ENCODE results near the gene BMP8A.
A peak's percentile ranks its signal among the peaks of the same experiment; 100 is the strongest.
"Not testable (repeated sequence)": the region's sequence is repeated elsewhere in the genome, so short reads cannot be mapped to it uniquely, and the experiment has no call there.

Gene BMP8A

DNA sequence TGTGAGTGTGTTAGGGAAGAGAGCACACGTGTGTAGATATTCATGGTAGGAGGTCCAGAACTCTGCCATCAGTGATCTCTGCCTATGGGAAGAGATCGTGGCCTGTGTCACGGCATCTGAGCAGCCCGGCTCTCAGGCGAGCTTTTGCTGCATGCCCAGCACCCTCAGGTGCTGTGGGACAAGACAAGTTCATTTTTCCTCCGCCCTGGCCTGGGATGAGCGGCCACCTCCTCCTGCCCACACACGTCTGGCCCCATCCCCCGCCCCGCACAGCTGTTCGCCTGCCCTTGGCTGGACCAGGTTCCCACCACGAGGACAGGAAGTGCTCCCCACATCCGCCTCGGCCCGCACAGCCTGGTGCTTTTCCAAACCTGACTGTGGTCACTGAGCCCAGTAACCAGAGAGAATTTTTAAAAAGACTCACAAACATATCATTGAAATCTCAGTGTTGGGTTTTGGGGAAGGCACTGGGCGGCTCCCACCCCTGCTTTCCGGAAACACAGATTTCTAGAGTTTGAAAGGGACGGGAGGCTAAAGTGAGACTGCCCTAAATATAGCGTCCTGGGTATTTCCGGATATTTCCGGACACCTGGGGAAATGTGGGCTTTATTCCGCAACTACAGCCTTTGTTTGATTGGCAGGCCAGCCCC is 18.0 kb downstream of the BMP8A start:
- Histone ChIP-seq H3K27me3 (ENCODE audit: control insufficient read depth, insufficient read depth, low read length) (no peaks in the 10 kb centered on the region), H3K4me3 (ENCODE audit: low read length) (no peak overlapping the region)

DNA sequence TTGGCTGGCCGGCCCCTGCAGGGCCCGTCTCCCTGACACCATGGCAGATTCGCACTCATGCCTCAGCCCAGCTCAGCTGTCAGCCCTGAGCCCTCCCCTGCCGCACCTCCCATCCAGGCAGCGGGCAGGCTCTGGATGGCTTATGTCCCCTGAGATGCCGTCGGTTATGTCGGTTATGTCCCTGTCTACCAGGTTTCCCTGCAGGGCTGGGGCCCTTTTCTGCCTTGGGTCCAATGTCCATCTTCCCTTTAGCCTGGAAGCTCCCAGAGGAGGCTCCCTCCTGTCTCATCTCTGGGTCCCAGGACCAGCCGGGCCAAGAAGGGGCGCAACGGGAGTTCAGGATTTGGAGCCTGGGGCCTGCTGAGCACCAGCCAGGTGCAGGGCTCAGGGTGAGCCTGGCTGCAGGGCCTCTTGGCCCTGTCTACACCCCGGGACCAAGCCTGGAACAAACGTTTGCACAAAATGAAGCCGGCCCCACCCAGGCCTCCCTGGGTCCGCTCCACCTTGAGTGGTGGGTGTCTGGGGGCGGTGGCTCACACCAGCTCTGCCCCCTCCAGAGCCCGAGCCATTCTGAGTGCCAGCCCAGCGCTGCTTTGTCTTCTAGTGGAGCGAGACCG is 19.2 kb downstream of the BMP8A start:
- H3K27me3 ChIP-seq (ENCODE audit: control insufficient read depth, insufficient read depth, low read length); H3K36me3 ChIP-seq (ENCODE audit: insufficient read depth, low read length); H3K9me3 ChIP-seq (replicated peaks; ENCODE audit: low read length); H3K4me2 ChIP-seq (ENCODE audit: low read length); H3K4me3 ChIP-seq (ENCODE audit: low read length); H3K9ac ChIP-seq (ENCODE audit: low read depth, low read length): not testable (repeated sequence)
- peaks cover 17% of the 10 kb centered on the region for H3K4me1 ChIP-seq (ENCODE audit: control insufficient read depth, insufficient read depth, low read length)

More for the DNA sequence above, 18.0 kb downstream of the BMP8A start:
- peak overlapping the region; percentile 52 for H3K9ac ChIP-seq (ENCODE audit: low read depth, low read length)
- H3K4me1 ChIP-seq (ENCODE audit: control insufficient read depth, insufficient read depth, low read length), result peaks cover 17% of the 10 kb centered on the region
- H3K4me2 ChIP-seq (ENCODE audit: low read length), result peak overlapping the region; percentile 60
- H3K36me3 ChIP-seq (ENCODE audit: insufficient read depth, low read length), result no peaks in the 10 kb centered on the region
- no peaks in the 10 kb centered on the region for H3K9me3 ChIP-seq (replicated peaks; ENCODE audit: low read length)

DNA sequence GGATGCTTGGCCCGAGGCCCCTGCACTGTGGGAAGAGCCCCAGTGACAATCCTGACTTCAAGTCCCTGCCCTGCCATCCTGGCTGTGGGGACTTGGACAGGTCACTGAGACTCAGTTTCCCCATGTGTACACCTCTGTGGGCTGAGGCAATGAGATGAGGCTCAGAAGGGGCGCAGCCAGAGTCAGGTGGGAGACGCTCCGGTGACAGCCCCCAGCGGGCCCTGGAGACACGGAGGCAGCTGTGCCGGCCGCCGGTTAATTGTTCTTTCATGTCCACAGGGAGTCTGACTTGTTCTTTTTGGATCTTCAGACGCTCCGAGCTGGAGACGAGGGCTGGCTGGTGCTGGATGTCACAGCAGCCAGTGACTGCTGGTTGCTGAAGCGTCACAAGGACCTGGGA is 20.0 kb downstream of the BMP8A start:
- not testable (repeated sequence) for H3K9ac ChIP-seq (ENCODE audit: low read depth, low read length); H3K4me3 ChIP-seq (ENCODE audit: low read length); H3K9me3 ChIP-seq (replicated peaks; ENCODE audit: low read length); H3K36me3 ChIP-seq (ENCODE audit: insufficient read depth, low read length); H3K27me3 ChIP-seq (ENCODE audit: control insufficient read depth, insufficient read depth, low read length); H3K4me2 ChIP-seq (ENCODE audit: low read length)
- H3K4me1 ChIP-seq (ENCODE audit: control insufficient read depth, insufficient read depth, low read length), result peaks cover 17% of the 10 kb centered on the region

DNA sequence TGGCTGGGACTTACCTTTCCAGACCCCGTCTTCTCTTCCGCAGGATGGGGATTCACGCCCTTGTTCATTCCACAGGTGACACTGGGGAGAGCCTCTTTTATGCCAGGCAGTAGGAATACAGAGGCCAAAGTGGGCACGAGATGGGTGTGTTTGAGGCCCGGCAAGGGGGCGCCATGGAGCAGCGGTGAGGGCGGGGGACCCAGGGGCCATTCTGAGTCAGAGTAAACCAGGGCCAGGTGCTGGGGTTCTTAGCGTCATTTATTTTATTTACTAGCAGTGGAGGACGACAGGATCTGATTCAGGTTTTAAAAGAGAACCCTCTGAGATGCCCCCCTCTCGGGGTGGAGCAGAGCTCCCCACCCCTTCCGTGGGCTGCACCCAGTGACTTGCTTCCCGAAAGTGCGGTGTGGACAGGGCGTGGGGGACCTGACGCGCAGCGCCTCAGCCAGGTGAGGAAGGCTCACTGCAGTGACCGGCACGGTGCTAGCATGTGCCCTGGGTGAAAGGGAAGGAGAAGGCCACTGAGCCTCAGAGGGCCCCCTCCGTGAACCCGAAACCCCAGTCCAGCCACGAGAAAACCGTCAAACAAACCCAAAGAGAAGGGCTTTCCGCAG is 20.9 kb downstream of the BMP8A start:
- peaks cover 17% of the 10 kb centered on the region for H3K4me1 ChIP-seq (ENCODE audit: control insufficient read depth, insufficient read depth, low read length)
- not testable (repeated sequence) for H3K9ac ChIP-seq (ENCODE audit: low read depth, low read length); H3K9me3 ChIP-seq (replicated peaks; ENCODE audit: low read length); H3K36me3 ChIP-seq (ENCODE audit: insufficient read depth, low read length); H3K27me3 ChIP-seq (ENCODE audit: control insufficient read depth, insufficient read depth, low read length); H3K4me3 ChIP-seq (ENCODE audit: low read length); H3K4me2 ChIP-seq (ENCODE audit: low read length)

DNA sequence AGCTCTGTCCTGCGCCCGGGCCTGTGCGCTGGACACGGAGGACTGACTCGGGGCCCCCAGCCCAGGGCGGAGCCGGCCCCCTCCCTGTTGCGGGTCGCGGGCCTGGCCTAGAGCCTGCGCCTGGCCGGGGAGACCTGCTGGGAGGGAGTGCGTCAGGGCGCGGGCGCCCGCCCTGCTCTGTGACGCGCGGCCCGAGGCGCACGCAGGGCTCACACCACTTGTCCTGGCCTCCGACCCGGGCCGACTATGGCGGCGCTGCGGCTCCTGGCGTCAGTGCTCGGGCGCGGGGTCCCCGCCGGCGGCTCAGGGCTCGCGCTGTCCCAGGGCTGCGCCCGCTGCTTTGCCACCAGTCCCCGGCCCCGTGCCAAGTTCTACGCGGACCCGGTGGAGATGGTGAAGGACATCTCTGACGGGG is 23.3 kb downstream of the BMP8A start:
- H3K4me1 ChIP-seq (ENCODE audit: control insufficient read depth, insufficient read depth, low read length); H3K9me3 ChIP-seq (replicated peaks; ENCODE audit: low read length); H3K27me3 ChIP-seq (ENCODE audit: control insufficient read depth, insufficient read depth, low read length); H3K36me3 ChIP-seq (ENCODE audit: insufficient read depth, low read length); H3K9ac ChIP-seq (ENCODE audit: low read depth, low read length): not testable (repeated sequence)
- H3K4me3 ChIP-seq (ENCODE audit: low read length), result peak overlapping the region; percentile 47
- peak overlapping the region; percentile 68 for H3K4me2 ChIP-seq (ENCODE audit: low read length)

DNA sequence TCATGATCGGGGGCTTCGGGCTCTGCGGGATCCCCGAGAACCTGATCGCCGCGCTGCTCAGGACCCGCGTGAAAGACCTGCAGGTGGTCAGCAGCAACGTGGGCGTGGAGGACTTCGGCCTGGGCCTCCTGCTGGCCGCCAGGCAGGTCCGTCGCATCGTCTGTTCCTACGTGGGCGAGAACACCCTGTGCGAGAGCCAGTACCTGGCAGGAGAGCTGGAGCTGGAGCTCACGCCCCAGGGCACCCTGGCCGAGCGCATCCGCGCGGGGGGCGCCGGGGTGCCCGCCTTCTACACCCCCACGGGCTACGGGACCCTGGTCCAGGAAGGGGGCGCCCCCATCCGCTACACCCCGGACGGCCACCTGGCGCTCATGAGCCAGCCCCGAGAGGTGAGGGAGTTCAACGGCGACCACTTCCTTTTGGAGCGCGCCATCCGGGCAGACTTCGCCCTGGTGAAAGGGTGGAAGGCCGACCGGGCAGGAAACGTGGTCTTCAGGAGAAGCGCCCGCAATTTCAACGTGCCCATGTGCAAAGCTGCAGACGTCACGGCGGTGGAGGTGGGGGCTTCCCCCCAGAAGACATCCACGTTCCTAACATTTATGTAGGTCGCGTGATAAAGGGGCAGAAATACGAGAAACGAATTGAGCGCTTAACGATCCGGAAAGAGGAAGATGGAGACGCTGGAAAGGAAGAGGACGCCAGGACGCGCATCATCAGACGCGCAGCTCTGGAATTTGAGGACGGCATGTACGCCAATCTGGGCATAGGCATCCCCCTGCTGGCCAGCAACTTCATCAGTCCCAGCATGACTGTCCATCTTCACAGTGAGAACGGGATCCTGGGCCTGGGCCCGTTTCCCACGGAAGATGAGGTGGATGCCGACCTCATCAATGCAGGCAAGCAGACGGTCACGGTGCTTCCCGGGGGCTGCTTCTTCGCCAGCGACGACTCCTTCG is 24.0 kb downstream of the BMP8A start:
- H3K27me3 ChIP-seq (ENCODE audit: control insufficient read depth, insufficient read depth, low read length); H3K4me1 ChIP-seq (ENCODE audit: control insufficient read depth, insufficient read depth, low read length); H3K36me3 ChIP-seq (ENCODE audit: insufficient read depth, low read length); H3K9ac ChIP-seq (ENCODE audit: low read depth, low read length); H3K9me3 ChIP-seq (replicated peaks; ENCODE audit: low read length): not testable (repeated sequence)
- peak overlapping the region; percentile 26 for H3K4me3 ChIP-seq (ENCODE audit: low read length)
- H3K4me2 ChIP-seq (ENCODE audit: low read length), result peak overlapping the region; percentile 68

DNA sequence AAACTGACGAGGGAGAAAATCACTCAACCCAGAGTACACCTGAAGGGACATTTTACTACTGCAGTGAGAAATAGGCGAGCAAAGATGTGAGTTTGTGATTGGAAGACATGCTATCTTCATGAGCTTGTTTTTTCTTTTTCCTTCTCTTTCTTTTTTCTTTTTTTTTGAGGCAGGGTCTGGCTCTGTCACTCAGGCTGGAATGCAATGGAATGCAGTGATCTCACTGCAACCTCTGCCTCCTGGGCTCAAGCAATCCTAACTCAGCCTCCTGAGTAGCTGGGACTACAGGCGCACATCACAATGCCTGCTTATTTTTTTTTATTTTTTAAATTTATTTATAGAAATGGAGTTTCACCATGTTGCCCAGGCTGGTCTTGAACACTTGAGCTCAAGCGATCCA is 25.4 kb downstream of the BMP8A start:
- not testable (repeated sequence) for H3K27me3 ChIP-seq (ENCODE audit: control insufficient read depth, insufficient read depth, low read length); H3K4me3 ChIP-seq (ENCODE audit: low read length); H3K9me3 ChIP-seq (replicated peaks; ENCODE audit: low read length); H3K4me2 ChIP-seq (ENCODE audit: low read length); H3K4me1 ChIP-seq (ENCODE audit: control insufficient read depth, insufficient read depth, low read length); H3K36me3 ChIP-seq (ENCODE audit: insufficient read depth, low read length); H3K9ac ChIP-seq (ENCODE audit: low read depth, low read length)

DNA sequence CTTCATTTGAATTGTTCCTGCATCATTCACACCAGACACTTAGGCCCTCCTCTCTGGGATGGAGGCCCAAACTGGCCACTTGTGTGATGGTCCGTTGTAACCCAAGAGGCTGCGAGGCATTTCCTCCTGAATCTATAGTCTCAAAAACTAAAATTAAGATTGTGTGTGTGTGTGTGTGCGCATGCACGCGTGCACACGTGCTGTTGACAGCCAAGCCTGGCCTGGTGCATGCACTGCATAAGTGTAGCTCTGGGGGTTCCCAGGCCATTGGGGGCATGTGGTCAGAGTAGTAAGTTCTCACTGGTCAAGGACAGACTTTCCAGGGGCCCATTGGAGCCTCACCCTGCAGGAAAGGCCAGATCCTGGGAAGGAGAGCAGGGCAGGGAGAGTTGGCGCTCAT is 26.5 kb downstream of the BMP8A start:
- H3K4me3 ChIP-seq (ENCODE audit: low read length); H3K4me1 ChIP-seq (ENCODE audit: control insufficient read depth, insufficient read depth, low read length); H3K9me3 ChIP-seq (replicated peaks; ENCODE audit: low read length); H3K27me3 ChIP-seq (ENCODE audit: control insufficient read depth, insufficient read depth, low read length); H3K4me2 ChIP-seq (ENCODE audit: low read length); H3K9ac ChIP-seq (ENCODE audit: low read depth, low read length); H3K36me3 ChIP-seq (ENCODE audit: insufficient read depth, low read length): not testable (repeated sequence)

DNA sequence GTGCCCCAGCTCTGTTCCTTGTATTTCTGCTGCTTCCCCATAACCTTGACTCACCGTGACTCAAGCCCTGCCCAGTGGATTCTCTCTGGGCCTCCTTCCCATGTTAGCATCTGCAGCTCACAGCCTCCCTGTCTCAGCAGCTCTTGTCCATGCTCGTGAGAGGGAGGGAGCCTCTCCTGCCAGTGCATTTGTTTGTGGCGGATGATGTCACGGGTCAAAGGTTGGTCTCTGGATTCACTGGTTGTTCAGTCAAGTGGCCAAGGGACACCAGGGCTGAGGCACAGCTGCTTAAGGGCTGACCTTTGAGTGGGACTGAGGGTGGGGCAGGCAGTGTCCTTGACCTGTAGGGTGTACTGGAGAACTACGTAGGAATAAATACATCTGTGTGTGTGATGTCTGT is 27.9 kb downstream of the BMP8A start:
- not testable (repeated sequence) for H3K9ac ChIP-seq (ENCODE audit: low read depth, low read length); H3K27me3 ChIP-seq (ENCODE audit: control insufficient read depth, insufficient read depth, low read length); H3K36me3 ChIP-seq (ENCODE audit: insufficient read depth, low read length); H3K9me3 ChIP-seq (replicated peaks; ENCODE audit: low read length); H3K4me2 ChIP-seq (ENCODE audit: low read length); H3K4me1 ChIP-seq (ENCODE audit: control insufficient read depth, insufficient read depth, low read length); H3K4me3 ChIP-seq (ENCODE audit: low read length)

DNA sequence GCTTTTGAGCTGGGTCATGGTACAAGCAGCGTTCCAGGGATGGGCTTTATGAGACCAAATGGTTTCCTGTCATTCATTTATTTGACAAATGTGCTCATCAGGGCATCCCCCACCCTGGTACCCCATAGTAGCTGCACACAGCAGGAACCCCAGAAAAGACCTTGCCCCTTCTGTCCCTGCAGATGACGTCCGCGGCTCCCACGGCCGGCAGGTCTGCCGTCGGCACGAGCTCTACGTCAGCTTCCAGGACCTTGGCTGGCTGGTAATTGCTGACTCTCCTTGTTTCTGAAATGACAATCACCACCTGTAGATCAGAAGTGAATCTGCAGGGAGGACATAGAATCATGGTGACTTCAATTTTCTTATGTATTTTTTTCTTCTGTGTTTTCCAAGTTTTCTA is 30.8 kb downstream of the BMP8A start:
- not testable (repeated sequence) for H3K27me3 ChIP-seq (ENCODE audit: control insufficient read depth, insufficient read depth, low read length); H3K9ac ChIP-seq (ENCODE audit: low read depth, low read length); H3K4me1 ChIP-seq (ENCODE audit: control insufficient read depth, insufficient read depth, low read length); H3K4me3 ChIP-seq (ENCODE audit: low read length); H3K4me2 ChIP-seq (ENCODE audit: low read length); H3K9me3 ChIP-seq (replicated peaks; ENCODE audit: low read length)
- peaks cover 16% of the 10 kb centered on the region for H3K36me3 ChIP-seq (ENCODE audit: insufficient read depth, low read length)

DNA sequence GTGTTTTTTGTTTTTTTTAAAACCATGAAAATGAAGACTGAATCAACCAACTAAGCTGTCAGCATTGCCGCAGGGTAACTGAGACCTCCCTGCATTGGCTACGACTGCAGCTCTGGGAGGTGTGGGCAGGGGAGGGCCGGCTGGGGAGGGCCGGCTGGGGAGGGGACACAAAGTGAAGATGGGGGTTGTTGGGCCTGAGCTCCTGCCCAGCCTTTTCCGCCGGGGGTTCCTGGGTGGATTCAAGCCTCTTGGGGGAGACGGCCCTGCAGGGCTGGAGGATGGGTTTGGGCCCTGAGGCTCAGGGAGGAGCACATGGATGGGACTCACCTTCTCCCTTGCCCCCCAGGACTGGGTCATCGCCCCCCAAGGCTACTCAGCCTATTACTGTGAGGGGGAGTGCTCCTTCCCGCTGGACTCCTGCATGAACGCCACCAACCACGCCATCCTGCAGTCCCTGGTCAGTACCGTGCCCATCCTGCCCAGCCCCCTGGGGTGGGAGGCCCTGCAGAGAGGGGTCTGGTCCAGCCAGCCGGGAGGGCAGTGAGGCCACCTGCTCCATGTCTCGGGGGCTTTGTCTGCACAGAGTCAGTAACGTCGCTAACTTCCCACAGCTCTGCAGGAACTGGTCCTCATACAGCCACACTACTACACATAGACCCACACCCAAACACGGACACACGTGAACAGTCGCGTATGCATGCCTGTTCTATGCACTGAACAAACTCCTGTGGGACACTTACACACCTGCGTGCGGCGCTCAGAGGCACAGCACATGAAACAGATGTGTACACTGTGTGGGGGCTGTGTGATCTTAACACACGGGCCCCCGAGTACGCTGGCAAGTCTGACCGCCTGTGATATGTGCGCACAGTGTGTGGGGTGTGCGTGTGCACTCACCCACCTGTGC is 31.5 kb downstream of the BMP8A start:
- H3K4me2 ChIP-seq (ENCODE audit: low read length), result no peak overlapping the region
- no peak overlapping the region for H3K4me3 ChIP-seq (ENCODE audit: low read length)
- H3K9me3 ChIP-seq (replicated peaks; ENCODE audit: low read length), result no peaks in the 10 kb centered on the region
- no peaks in the 10 kb centered on the region for H3K4me1 ChIP-seq (ENCODE audit: control insufficient read depth, insufficient read depth, low read length)
- H3K9ac ChIP-seq (ENCODE audit: low read depth, low read length), result no peak overlapping the region
- peaks cover 21% of the 10 kb centered on the region for H3K36me3 ChIP-seq (ENCODE audit: insufficient read depth, low read length)
- no peaks in the 10 kb centered on the region for H3K27me3 ChIP-seq (ENCODE audit: control insufficient read depth, insufficient read depth, low read length)
